GM18861 (cell line): ENCODE data around the gene CALML4.
"Not testable (repeated sequence)": the region's sequence is repeated elsewhere in the genome, so short reads cannot be mapped to it uniquely, and the experiment has no call there.

Source experiments
- ATAC-seq: cut with Tn5 transposase; IDR thresholded peaks from one replicate; pipeline ENCODE4 v1.9.1; 2021; ENCODE audit not compliant: unreplicated experiment

Gene CALML4

GRCh38 chr15:68225442-68225841, 20.3 kb upstream of the CALML4 start:
- ATAC-seq: not testable (repeated sequence)

DNA sequence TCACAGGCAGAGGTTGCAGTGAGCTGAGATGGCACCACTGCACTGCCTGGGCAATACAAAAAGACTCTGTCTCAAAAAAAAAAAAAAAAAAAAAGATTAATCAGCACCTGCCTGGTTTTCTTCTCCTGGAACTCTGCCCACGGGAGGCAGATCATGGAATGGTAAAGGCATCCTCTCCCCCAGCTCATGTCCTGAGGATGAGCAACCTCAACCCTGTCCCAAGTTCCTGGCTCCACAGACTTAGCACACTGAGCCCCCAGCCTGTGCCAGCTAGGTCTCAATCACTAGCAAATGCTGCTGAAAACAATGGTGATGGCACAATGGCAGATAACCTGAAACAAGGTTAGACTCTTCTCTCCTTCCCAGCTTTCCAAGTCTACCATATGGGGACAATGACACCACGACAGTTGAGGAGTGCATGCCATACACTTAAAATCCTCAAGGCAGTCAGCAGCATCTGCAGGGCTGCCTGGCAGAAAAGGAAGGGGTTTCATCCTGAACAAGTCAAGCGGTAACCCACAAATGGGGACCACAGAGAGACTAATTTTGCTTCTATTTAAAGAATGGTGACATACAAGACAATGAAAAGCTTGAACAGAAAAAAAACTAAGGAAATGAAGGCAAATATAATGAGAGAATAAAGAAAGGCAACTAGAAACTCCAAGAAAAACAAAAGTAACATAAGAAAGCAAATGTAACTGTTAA, 19.6 kb upstream of the CALML4 start:
- no peak for ATAC-seq

- ATAC-seq: no peak
These were observed 19.0 kb upstream of the CALML4 start for GRCh38 chr15:68224108-68224507.

GRCh38 chr15:68223171-68223570, 18.0 kb upstream of the CALML4 start:
- no peak for ATAC-seq

DNA sequence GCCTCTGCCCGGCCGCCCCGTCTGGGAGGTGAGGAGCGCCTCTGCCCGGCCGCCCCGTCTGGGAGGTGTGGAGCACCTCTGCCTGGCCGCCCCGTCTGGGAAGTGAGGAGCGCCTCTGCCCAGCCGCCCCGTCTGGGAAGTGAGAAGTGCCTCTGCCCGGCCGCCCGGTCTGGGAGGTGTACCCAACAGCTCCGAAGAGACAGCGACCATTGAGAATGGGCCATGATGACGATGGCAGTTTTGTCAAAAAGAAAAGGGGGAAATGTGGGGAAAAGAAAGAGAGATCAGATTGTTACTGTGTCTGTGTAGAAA, 17.3 kb upstream of the CALML4 start:
- ATAC-seq: not testable (repeated sequence)

DNA sequence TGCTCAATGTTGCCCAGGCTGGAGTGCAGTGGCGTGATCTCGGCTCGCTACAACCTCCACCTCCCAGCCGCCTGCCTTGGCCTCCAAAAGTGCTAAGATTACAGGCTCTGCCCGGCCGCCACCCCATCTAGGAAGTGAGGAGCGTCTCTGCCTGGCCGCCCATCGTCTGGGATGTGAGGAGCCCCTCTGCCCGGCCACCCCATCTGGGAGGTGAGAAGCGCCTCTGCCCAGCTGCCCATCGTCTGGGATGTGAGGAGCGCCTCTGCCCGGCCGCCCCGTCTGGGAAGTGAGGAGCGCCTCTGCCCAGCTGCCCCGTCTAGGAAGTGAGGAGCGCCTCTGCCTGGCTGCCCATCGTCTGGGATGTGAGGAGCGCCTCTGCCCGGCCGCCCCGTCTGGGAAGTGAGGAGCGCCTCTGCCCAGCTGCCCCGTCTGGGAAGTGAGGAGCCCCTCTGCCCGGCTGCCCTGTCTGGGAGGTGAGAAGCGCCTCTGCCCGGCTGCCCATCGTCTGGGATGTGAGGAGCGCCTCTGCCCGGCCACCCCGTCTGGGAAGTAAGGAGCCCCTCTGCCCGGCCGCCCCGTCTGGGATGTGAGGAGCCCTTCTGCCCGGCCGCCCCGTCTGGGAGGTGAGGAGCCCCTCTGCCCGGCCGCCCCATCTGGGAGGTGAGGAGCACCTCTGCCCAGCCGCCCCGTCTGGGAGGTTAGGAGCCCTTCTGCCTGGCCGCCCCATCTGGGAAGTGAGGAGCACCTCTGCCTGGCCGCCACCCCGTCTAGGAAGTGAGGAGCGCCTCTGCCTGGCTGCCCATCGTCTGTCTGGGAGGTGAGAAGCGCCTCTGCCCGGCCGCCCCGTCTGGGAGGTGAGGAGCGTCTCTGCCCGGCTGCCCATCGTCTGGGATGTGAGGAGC, 16.6 kb upstream of the CALML4 start:
- ATAC-seq: not testable (repeated sequence)

DNA sequence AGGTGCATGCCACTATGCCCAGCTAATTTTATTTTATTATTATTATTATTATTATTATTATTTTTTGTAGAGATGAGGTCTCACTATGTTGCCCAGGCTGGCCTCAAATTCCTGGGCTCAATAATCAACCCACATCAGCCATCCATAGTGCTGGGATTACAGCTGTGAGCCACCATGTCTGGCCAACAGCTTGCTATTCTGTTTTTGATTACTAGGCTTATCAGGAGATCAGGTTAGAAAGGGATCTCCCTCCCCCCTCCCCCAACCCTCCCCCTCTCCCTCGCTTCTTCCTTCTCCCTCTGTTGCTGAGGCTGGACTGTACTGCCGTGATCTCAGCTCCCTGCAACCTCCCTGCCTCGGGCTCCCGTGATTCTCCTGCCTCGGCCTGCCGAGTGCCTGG, 15.8 kb upstream of the CALML4 start:
- no peak for ATAC-seq

DNA sequence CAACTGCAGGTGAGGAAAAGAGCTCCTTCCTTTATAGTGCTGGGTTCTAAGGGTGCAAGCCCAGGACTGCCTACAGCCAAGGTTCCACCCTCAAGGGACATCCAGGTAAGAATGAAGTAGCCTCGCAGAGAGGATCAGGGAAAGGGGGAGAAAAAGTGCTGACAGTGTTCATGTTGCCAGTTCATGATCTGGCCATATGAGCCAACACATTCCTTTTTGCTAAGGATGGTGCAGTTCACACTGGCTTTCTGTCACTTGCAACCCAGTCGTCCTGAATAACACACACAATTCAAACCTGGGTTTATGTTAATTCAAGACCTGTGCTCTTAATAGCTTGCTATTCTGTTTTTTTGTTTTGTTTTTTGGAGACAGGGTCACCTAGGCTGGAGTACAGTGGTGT, 15.4 kb upstream of the CALML4 start:
- ATAC-seq: no peak

GRCh38 chr15:68218847-68219798, 14.0 kb upstream of the CALML4 start:
- no peak for ATAC-seq

DNA sequence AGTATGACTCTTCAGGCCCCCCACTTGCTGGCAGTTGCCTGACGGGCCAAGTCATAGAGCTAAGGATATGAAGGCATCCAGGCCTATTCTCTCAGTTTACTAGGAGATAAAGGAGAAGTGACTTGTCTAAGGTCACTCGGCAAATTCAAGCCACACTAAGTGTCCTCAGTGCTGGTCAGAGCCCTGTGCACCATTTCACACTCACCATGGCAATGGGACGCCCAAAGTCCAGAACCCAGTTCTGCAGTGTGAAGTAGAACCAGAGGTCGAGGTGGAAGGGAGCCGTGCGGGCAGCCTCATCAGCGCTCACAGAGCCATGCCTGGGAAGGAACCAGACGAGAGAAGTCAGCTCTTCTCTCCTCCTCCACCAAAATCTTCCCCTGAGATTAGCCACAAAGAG, 13.2 kb upstream of the CALML4 start:
- no peak for ATAC-seq

- no peak for ATAC-seq
These were observed 12.2 kb upstream of the CALML4 start for GRCh38 chr15:68217341-68217740.

DNA sequence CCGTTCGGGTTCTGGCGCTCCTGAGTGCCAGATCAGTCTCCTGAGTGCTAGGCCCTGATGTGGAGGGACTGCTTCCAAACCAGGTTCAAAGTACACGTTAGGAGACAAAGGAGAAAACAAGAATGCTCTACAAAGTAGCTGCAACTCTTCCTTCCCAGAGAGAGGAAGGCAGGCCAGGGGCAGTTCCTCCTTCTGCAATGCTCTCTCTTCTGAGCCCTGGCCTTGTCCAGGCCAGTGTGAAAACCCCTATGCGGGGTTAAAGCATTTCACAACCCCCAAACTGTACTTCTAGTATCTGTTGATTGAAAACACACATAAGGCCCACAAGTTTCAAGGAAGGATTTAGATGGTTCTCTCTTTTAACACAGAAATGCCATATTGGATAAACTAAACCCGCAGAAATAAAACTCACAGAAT, 9.7 kb upstream of the CALML4 start:
- ATAC-seq: no peak

DNA sequence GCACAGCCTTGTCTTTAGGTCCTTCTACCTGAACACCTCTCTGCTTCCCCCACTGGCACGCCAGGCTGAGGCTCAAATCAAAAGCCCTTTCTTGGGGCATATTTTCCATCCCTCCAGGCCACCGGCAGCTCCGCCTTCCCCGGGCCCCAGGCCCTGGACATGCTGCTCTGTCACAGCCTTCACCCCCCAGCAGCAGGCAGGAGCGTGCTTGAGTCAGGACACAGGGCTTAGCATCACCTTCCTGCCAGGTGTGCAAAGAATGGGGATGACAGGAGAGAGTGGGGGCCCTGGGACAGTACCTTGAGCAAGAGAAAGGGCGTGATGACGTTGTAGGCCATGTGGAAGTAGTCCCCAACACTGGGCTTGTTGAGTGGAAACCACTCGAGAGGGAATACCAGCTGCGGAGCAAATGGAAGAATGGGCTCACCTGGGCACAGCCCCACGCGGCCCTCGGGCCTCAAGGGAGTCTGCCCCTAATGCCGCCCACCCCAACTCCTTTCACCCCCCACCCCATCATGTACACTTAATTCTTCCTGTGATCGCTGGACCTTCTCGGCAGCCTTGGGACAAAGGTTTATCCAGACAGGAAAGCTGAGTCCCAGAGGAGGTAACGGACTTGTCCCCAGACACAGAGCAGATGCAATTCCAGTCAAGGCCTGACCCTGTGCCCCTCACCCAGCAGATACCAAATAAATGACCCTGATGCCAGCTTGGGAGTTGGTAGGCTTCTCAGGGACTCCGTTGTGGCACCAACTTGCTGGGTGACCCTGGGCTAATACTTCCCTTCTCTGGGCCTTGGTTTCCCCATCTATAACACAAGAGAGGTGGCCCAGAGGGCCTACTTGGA, 9.1 kb upstream of the CALML4 start:
- no peak for ATAC-seq

GRCh38 chr15:68213491-68213845, 8.3 kb upstream of the CALML4 start:
- ATAC-seq: not testable (repeated sequence)

DNA sequence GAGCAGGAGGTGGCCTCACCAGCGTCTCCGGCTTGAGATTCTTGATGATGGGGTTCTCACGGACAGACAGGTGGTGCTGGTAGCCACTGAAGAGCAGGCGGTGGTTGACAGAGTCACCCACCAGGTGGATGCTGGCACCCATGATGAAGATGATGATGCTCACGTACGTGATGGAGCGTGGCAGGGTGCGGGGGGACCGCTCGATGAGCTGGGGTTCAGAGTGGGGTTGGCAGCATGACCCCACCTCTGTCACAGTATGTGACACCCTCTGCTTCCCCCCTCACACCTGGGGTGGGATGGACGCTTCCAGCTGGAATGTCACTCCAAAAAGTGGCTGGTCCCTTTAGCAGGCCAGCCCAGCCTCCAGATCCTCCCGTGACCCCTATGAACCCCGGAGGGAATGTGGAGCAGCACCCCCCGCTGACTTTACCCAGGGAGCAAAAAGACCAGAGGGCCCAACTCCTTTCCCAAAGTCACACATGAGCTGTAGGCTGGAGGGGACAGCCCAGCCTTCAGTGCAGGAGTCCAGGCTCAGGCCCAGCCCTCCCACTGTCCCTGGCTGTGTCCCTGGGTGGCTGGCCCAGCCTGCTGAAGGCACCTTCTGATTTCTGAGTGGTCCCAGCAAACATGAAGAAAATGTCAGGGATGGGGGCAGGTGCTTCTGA, 6.7 kb upstream of the CALML4 start:
- ATAC-seq: no peak

- no peak for ATAC-seq
These were observed 5.9 kb upstream of the CALML4 start for GRCh38 chr15:68210821-68211655.

DNA sequence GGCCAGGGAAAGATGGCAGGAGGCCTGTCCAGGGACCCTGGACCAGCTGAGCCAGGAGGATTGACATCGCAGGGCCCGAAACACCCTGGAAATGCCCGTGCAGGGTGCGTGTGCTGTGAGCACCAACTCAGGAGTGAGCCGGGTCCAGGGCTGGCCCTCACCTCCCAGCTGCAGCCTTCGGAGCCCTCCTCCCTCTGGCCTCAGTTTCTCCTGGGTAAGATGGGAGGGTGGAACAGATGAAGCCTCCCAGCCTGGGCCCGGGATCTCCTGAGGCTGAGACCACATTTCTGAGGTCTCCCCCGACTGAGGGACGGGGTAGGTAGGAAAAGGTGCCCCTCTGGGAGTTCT, 5.3 kb upstream of the CALML4 start:
- no peak for ATAC-seq

DNA sequence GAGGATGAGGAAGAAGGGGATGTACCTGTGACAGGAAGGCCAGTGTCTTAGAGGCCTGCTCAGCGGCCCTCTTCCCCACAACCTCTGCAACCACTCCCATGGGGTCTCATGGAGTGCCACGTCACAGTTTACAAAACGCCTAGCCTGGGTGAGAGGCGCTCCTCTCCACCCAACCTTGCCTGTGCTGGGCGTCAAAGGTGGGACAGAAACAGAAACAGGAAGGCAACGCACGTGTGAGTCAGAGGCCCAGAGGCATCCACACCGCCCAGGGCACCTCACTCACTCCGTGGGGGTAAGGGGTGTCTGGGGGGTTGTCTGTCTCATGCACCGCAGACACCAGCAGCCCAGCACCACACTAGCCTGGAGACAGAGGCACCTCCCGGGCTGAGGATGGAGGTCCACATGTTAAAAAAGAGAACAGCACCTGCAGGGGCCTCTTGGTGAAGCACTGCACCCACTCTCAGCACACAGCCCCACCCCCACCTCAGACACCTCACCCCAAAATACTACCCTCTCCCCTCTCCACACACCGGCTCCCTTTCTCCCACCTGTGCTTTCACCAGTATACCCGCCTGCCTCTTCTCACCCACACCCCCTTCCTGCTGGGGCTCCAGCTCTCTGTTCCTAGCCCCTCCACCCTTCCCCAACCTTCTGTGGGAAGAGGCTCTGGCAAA, 4.7 kb upstream of the CALML4 start:
- peak; percentile 51 for ATAC-seq

- no peak for ATAC-seq
These were observed 4.1 kb upstream of the CALML4 start for GRCh38 chr15:68209272-68209671.
